HG03139 (cell line): Measurements from ENCODE around the gene TENT5A.
"Not testable (repeated sequence)": the region's sequence is repeated elsewhere in the genome, so short reads cannot be mapped to it uniquely, and the experiment has no call there.

ENCODE experiments used
- ATAC-seq: cut with Tn5 transposase; IDR thresholded peaks from one replicate; pipeline ENCODE4 v1.9.1; 2021; ENCODE audit not compliant: unreplicated experiment

The TENT5A gene

DNA sequence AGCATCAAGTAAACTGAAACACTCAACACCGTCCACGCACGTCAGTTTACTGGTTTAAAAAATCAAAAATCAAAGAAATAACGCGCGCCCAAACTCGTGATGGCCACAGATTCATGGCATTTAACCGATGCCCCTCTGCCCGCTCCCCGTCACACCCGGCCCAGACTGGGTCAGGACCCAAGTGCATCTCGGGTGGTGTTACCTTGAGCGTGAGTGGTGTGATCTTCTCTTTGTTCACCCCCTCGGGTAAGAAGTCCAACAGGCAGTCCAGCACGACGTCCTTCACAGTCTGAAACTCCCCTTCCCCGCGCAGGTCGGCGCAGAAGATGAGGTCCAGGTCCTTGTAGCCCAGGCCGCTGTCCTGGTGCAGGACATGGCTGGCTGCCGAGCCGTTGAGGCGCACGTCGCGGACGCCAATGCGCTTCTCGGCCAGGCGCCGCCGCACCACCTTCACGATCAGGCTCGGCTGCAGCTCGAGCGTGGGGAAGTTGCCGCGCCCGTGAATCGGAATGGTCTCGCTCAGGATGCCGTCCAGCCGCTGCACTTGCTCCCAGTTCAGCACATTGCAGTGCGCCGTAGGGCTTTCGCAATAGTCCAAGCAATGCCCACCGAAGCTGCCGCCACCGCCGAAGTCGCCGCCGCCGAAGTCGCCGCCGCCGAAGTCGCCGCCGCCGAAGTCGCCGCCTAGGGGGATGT lies 945 bp downstream of the TENT5A start:
- no peak for ATAC-seq

- no peak for ATAC-seq
Measured at GRCh38 chr6:81750681-81751387, 1.6 kb downstream of the TENT5A start.

DNA sequence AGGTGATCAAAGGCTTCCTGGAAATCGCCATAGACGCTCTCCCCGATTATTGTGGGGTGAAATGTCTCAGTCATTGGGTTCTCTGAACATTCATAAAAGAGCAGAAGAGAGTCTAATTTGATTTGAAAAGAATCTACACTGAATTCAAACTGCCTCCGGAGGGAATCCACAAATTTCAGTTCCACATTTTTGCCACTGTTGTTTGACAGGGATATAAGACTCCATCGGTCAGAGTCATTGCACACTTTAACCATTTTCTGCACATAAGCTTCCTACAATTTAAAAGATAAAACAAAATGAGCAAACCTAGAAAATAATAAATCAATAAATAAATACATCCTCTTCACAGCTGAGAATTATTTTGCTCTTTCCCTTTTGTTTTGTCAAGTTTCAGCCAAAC lies 2.3 kb downstream of the TENT5A start:
- ATAC-seq, result no peak

DNA sequence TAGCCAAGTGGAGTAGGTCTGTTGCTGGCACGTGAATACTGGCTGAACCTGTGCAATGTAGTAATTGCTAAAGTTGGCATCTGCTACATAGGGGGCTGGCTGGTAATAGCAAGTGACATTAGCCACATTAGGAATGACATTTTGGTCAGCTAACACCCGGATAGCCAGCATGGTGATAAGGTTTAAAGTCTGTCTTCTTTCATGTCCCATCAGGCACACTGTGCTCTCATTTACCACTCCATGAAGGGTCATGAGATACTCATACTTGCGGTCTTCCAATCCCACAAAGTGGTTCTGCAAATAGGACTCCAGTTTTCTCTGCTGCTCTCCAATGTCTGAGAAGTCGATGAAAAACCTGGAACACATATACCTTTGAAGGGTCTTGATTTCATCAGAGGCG lies 2.8 kb downstream of the TENT5A start:
- ATAC-seq, result no peak

DNA sequence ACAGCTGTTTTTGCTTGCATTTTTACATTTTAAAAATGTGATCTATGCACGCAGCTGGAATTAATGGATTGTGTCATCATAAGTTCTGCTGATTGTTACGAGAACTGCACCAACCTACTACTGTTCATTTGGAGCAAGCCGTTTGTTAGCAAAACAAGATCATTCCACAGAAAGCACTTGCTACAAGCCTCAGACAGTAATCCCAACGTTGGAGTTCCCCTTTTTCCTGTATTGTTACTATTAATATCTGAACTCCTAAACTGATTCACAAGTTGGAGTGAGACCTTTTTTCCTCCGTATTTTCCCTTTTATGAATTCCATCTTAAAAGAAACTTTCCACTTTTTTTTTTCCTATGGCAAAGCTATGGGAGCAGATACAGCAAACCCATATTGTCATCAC lies 3.5 kb downstream of the TENT5A start:
- no peak for ATAC-seq

GRCh38 chr6:81747327-81747726 lies 5.2 kb downstream of the TENT5A start:
- ATAC-seq, result no peak

GRCh38 chr6:81744131-81744530 lies 8.3 kb downstream of the TENT5A start:
- no peak for ATAC-seq

GRCh38 chr6:81743649-81744048 lies 8.8 kb downstream of the TENT5A start:
- no peak for ATAC-seq

DNA sequence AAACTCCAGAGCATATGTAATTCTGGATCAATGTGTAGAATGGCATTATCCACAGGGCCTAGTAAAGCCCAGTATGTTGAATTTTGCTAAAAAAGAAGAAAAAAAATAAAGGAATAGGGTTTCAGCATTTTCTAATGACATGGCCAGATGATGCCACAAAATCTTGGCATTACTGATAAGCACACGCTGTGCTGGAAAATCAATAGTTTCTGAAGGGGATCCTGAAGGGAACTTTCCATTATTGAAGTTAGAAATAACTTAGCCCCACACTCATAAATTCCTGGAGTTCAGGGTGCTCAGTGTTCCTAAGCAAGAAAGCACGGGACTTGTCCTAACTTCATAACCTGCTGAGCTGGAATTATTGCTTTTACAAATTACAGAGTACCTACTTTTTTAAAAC lies 10.8 kb downstream of the TENT5A start:
- no peak for ATAC-seq

- not testable (repeated sequence) for ATAC-seq
Measured at GRCh38 chr6:81740591-81740990, 11.9 kb downstream of the TENT5A start.

- ATAC-seq, result no peak
Measured at GRCh38 chr6:81739230-81740195, 13.0 kb downstream of the TENT5A start.

DNA sequence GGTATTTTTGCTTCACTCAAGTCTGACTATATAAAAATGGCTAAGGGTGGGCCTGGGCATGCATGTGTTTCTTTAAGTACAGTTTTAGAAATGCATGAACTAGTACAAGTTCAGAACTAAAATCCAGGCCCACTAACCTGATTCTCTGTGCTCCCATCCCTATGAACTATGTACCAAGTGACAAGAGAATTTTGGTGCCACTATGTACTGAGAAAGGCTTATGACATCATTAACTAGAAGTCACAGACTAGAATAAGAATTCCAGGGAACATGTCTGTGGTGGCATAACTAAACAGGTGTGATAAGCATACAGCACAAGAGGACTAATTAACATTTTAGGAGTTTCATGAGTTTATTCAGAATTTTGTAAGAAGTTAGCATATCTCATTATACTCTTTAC lies 16.1 kb downstream of the TENT5A start:
- ATAC-seq, result no peak

DNA sequence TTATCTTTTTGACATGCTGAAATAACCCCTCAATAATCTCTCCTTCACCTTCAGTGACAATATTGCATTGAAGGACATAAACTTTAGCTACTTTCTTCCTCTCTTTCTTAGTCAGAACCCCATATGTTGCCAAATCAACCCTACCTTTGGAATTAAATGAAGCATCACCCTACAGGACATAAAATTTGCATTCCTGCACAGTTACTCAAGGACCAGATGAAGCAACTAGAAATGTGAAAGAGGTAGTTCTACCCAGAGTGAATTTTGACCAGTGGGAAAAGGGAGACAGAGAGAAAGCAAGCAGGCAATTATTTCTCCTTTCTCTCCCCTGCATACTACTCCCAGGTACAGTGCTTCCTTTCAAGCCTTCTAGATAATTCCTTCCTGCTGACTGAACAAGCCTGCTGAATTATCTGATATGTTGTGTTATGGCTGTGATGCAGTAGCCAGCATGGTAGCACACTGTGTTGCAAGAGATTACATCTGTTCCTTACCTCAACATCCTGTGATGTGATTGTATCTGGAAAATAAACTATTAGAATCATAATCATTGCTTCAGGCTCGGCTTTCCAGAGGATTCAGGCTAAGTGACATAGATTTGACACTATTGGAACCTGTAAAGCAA lies 16.6 kb downstream of the TENT5A start:
- ATAC-seq, result no peak

DNA sequence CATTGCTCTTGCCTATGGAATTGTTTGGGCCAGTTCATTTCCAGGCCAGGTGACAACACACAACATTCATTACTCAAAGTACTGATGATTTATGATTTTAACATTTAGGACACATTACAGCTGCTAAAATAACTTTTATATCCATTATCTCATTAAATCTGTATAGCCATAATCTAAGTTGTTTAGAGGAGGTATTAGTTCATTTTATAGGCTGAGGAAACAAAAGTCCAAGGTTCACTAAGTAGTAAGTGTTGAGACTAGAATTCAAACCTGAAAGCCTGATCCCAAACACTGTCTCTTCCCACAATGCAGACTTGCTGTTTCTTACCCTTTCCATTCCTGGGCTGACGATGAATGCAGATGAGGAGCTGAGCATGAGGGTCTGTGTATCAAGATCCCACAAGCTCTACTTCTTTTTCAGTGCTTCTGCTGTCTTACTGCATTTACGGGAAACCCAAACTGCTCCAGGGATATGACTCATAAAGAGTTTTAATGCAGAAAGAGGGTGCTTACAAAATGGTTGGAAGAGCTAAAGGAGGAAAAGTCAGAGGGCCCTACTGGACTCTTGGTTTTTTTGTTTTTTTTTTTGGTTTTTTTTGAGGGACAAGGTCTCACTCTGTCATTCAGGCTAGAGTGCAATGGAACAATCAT lies 17.9 kb downstream of the TENT5A start:
- no peak for ATAC-seq

DNA sequence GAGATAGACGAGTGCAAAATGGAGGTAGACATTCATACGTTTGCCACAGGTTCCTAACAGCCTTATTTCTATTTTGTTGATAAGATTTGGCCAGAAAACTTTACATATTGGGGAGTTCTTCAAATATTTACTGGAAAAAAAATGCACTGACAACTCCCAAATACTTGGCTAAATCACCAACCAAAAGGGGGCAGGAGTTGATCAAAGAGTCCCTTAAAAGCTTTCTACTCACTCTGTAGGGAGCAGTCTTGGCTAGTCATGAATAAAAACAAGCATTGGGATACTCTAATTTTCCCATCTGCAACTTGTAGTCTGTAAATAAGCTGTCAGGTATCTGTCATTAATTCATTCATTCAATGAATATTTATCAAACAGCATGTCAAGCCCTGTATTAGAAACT lies 18.4 kb downstream of the TENT5A start:
- ATAC-seq, result no peak

DNA sequence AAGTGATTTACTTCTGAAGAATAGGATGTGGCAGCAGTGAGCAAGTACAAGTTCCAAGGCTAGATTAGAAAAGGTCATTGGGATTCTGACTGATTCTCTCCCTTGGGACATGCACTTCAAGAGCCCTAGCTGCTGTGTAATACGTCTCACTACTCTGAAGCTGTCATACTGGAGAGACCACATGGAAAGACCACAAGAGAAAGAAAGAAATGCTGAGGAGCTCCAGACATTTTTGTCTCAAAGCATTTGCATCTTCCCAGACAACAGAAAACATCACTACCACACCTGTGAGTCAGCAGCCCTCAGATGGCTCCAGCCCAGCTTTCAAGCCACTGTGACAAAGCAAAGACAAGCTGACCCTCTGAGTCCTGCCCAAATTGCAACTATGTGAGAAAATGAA lies 20.7 kb downstream of the TENT5A start:
- ATAC-seq, result no peak

DNA sequence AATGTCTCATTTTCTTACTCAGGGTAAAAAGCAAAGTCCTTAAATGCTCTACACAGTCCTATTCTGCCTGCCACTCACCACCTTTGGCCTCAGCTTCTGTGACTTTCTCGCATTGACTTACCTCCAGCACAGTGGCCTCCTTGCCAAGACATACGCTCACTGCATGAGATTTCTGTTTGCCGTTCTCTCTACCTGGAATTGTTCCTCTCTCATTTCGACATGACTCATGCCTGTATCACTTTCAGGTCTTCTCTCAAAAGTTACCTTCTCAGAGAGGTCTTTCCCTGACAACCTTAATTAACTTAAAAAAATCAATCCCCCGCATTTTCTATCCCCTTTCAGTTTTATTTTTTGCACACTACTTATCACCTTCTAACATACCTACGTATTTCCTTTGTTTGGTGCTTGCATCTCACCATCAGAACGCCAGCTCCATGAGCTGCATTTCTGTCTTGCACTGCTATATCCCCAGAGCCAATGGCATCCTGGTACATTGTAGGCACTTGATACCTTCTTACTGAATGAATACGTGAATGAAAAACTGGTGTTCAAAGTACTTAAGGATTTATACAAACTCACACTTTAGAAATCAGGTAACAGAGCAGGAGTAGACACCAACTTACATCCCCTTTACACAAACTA lies 24.5 kb downstream of the TENT5A start:
- no peak for ATAC-seq

- no peak for ATAC-seq
Measured at GRCh38 chr6:81725127-81725526, 27.4 kb downstream of the TENT5A start.

DNA sequence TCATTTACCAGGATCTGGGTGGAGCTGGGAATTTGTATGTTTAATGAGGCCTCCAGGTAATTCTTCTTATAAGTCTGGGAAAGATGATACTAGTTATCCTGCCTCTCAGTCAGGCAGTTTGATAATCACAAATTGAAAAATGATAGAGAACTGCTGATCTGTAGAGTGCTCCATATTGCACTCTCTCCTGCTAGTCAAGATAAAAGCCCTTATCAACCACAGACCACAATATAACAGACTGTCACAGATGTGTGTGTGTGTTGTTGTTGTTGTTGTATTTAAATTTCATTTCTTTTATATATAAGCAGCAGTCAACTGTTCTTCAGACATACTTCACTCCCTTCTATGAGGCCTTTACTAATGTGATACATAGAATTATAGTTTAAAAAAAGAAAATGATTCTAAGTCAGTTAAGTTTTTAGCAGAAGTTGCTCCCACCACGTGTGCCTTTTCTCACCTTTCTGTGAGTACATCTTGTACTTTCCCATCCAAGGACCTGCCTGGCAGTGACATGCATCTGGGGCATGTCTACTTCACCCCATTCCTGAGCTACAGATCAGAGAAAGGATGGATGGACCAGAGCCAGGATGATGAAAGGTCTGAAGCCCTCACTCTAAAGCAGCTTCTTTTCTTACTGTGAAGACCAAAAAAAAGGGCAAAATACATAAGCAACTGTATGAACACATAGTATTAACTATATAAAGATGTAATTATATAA lies 29.8 kb downstream of the TENT5A start:
- no peak for ATAC-seq

- no peak for ATAC-seq
Measured at GRCh38 chr6:81720427-81720826, 32.1 kb downstream of the TENT5A start.
